NCI-H2196 treated with DMSO at 0.1 percent for 48 hours (cell line): ENCODE data around the gene STUM.

Source experiments
- DNase-seq: peaks from one replicate; lab custom pipeline; 2025; ENCODE audit not compliant: unreplicated experiment; lab: John Stamatoyannopoulos, UW

The STUM gene

GRCh38 chr1:226533220-226533619 is 15.3 kb upstream of the STUM start:
- no peak for DNase-seq

- DNase-seq, result no peak
Measured at GRCh38 chr1:226534098-226534497, 14.5 kb upstream of the STUM start.

GRCh38 chr1:226534645-226535044 is 13.9 kb upstream of the STUM start:
- DNase-seq, result no peak

- no peak for DNase-seq
Measured at GRCh38 chr1:226535666-226536065, 12.9 kb upstream of the STUM start.

- no peak for DNase-seq
Measured at GRCh38 chr1:226541231-226541630, 7.3 kb upstream of the STUM start.

GRCh38 chr1:226541631-226542622 is 6.6 kb upstream of the STUM start:
- no peak for DNase-seq

GRCh38 chr1:226542623-226543103 is 5.9 kb upstream of the STUM start:
- peak; percentile 42 for DNase-seq

GRCh38 chr1:226545836-226546596 is 2.5 kb upstream of the STUM start:
- no peak for DNase-seq

GRCh38 chr1:226546926-226547325 is 1.6 kb upstream of the STUM start:
- no peak for DNase-seq

GRCh38 chr1:226547754-226548191 is 791 bp upstream of the STUM start:
- DNase-seq, result peak; percentile 86

GRCh38 chr1:226549094-226549936 is 751 bp downstream of the STUM start:
- no peak for DNase-seq

GRCh38 chr1:226549937-226550671 is 1.5 kb downstream of the STUM start:
- DNase-seq, result no peak

- no peak for DNase-seq
Measured at GRCh38 chr1:226550672-226551041, 2.1 kb downstream of the STUM start.

- no peak for DNase-seq
Measured at GRCh38 chr1:226551299-226551698, 2.7 kb downstream of the STUM start.

GRCh38 chr1:226552061-226552460 is 3.5 kb downstream of the STUM start:
- DNase-seq, result no peak

GRCh38 chr1:226553266-226553923 is 4.8 kb downstream of the STUM start:
- no peak for DNase-seq

GRCh38 chr1:226553924-226554282 is 5.3 kb downstream of the STUM start:
- DNase-seq, result no peak

GRCh38 chr1:226555092-226555491 is 6.5 kb downstream of the STUM start:
- DNase-seq, result no peak

- DNase-seq, result no peak
Measured at GRCh38 chr1:226557424-226557823, 8.9 kb downstream of the STUM start.
